VCaP (cell line): Measurements from ENCODE around the gene MYBPC3.

Source experiments
- H3K27ac ChIP-seq: fragments of 450-650 bp; 2 replicates; pipeline ENCODE4 v1.5.1; 2017
- CTCF ChIP-seq: fragments of 450-650 bp; conservative IDR thresholded peaks from 2 replicates; pipeline ENCODE4 v1.5.1; 2017; ENCODE audit warnings: mild to moderate bottlenecking, moderate library complexity

The MYBPC3 gene

DNA sequence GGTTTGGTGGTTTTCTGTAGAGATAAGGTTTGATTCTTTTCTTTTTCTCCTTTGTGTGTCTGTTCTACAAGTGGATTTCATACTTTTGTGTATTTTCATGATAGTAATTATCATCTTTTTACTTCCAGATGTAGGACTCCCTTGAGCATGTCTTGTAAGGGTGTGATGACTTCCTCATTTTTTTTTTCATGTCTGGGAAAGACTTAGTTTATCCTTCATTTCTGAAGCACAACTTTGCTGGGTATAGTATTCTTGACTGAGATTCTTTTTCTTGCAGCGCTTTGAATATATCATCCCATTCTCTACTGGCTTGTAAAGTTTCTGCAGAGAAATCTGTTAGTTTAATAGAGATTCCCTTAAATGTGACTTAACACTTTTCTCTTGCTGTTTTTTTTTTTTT, 49.6 kb downstream of the MYBPC3 start:
- TF ChIP-seq CTCF = no peak

GRCh38 chr11:47299078-47299477, 53.4 kb downstream of the MYBPC3 start:
- no peak for TF ChIP-seq CTCF
- no peak overlapping the region for H3K27ac ChIP-seq

More for the DNA sequence above, 49.6 kb downstream of the MYBPC3 start:
- no peak overlapping the region for H3K27ac ChIP-seq

GRCh38 chr11:47296045-47296444, 56.5 kb downstream of the MYBPC3 start:
- H3K27ac ChIP-seq = no peak overlapping the region
- no peak for TF ChIP-seq CTCF

- no peak for TF ChIP-seq CTCF
- no peak overlapping the region for H3K27ac ChIP-seq
Measured at GRCh38 chr11:47295385-47295784, 57.1 kb downstream of the MYBPC3 start.

DNA sequence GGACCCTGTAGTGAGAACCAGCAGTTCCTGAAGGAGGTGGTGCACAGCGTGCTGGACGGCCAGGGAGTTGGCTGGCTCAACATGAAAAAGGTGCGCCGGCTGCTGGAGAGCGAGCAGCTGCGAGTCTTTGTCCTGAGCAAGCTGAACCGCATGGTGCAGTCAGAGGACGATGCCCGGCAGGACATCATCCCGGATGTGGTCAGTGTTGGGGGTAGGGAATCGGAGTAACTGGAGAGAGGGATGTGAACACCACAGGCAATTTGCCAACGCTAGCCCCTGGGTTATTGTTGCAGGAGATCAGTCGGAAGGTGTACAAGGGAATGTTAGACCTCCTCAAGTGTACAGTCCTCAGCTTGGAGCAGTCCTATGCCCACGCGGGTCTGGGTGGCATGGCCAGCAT, 62.6 kb downstream of the MYBPC3 start:
- TF ChIP-seq CTCF = no peak
- no peak overlapping the region for H3K27ac ChIP-seq

DNA sequence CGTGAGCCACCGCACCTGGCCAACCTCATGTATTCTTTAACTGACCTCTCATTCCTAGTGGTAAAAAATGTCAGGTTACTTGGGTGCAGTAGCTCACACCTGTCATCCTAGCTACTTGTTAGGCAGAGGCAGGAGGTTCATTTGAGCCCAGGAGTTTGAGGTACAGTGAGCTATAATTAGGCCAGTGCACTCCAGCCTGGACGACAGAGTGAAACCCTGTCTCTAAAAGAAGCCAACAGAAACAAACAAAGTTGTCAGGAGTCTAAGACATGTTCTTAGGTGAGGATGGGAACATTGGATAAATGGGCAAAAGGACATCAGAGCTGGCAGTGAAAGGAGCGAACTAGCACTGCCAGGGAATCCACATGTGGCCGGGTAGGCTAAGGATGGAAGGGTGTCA, 64.4 kb downstream of the MYBPC3 start:
- TF ChIP-seq CTCF = no peak
- no peak overlapping the region for H3K27ac ChIP-seq

DNA sequence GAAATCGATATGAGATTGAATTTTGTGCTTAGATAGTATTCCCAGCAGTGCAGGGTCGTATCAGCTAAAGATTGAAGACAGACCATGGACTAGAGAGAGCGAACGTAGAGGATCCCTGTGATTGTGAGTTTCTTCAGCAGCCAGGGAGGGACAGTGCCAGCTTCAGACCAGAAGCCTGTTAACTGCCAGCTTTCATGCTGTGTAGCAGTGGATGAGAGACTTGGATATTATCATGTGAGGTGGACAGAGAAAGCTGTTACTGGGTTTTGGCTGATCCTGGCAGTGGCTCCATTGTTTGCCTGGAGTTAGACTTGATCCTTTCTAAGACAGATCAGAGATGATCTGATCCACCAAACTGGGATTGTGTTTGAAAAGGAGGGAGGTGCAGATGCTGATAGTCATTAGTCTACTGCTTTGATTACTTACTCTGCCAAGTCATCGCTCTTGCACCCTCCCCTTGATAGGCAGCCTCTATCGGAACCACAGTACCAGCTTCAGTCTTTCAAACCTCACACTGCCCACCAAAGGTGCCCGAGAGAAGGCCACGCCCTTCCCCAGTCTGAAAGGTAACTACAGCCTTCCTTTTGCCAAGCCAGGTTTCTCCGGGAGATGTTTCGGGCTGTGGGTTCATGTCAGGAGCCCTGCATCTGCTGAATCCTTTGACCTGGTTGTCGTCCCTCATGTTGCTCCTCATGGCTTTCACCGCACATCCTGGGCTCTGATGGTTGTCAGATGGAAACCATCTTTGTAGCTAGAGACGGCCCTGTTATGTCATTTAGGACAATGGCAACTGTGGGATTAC, 66.3 kb downstream of the MYBPC3 start:
- no peak overlapping the region for H3K27ac ChIP-seq
- TF ChIP-seq CTCF = no peak
